Kidney (tissue), 14 donors: ENCODE data around the gene GNB1L. TPM values are rescaled to one million over a fixed set of nuclear protein-coding genes. Genes with fewer than 3 reads are reported as not detected.

Experiments
- DNase-seq, 5 donors: peaks; one replicate each; pipeline ENCODE4 v3.0.0-alpha.2; 2013 to 2020
- FAIRE-seq: peaks from 2 replicates; lab custom pipeline; 2012; peaks lifted over from hg19 to GRCh38; lab: Jason Lieb, UNC
- H3K27ac ChIP-seq, 2 donors: one replicate each; pipeline ENCODE4 v1.7.0; 2013; ENCODE audit warnings: low read depth in 2 of 2, low read length in 2 of 2, inconsistent platforms in 1 of 2
- H3K27me3 ChIP-seq: one replicate; pipeline ENCODE4 v1.7.1; 2013; ENCODE audit warnings: low read length, inconsistent platforms; ENCODE audit not compliant: control insufficient read depth, insufficient read depth
- H3K36me3 ChIP-seq, 3 donors: one replicate each; pipeline versions ENCODE4 v1.7.0 to v1.7.1; 2013; ENCODE audit warnings: low read length in 3 of 3, control low read depth in 1 of 3, inconsistent platforms in 1 of 3; ENCODE audit not compliant: insufficient read depth in 3 of 3, control insufficient read depth in 2 of 3
- H3K4me1 ChIP-seq, 3 donors: one replicate each; pipeline versions ENCODE4 v1.7.0 to v1.7.1; 2013; ENCODE audit warnings: low read length in 3 of 3, inconsistent platforms in 1 of 3, low read depth in 1 of 3; ENCODE audit not compliant: control insufficient read depth in 2 of 3, insufficient read depth in 2 of 3
- H3K4me3 ChIP-seq, 3 donors: one replicate each; pipeline versions ENCODE4 v1.7.0 to v1.8.1; 2013; ENCODE audit warnings: low read length in 3 of 3, control low read depth in 1 of 3, inconsistent platforms in 1 of 3
- H3K9ac ChIP-seq, 3 donors: one replicate each; pipeline versions ENCODE4 v1.7.0 to v1.7.1; 2013; ENCODE audit warnings: low read length in 3 of 3, control low read depth in 1 of 3, inconsistent platforms in 1 of 3
- H3K9me3 ChIP-seq, 3 donors: one replicate each; pipeline versions ENCODE4 v1.7.0 to v1.7.1; 2013; ENCODE audit warnings: low read length in 3 of 3, control low read depth in 1 of 3, inconsistent platforms in 1 of 3; ENCODE audit not compliant: control insufficient read depth in 2 of 3, insufficient read depth in 1 of 3
- intact Hi-C: fragments of 100-400 bp; cut with DNase I; formaldehyde crosslinking; loops from one replicate; pipeline ENCODE4 v1.11.1; 2022
- polyA plus RNA-seq: library from polyadenylated mRNA; stranded (reverse); fragments of 350-450 nt; fragmentation: Illumina TruSeq; extraction: RNeasy Lipid Tissue Mini Kit (QIAGEN cat#74804); gene quantifications from one replicate; pipeline ENCODE4 v1.2.3, GENCODE V29; 2014; ENCODE audit warnings: low read depth, low replicate concordance; ENCODE audit not compliant: insufficient read depth
- total RNA-seq: library from RNA; stranded (reverse); fragmentation: NEBNext Ultra II Directional; extraction: Animal tissue kit (Norgen Biotek cat#: 25700); gene quantifications from one replicate; pipeline ENCODE4 v1.2.1, GENCODE V29; 2021
- TF ChIP-seq, protein P1 (sequence below): IDR thresholded peaks from 3 replicates; pipeline ENCODE4 v1.5.1; 2012; ENCODE audit warnings: mild to moderate bottlenecking, moderate library complexity, borderline replicate concordance; ENCODE audit not compliant: insufficient read depth; ENCODE audit errors: extremely low read depth
- donor health status: control.
- donor health status: control.
- donor health status: control.
- donor health status: control.
- donor health status: control.
- donor health status: DM: yes; HTN: yes; CAD: no.
- donor health status: Normal renal cell carcinoma (clear cell type).

The GNB1L gene
- total and polyA plus RNA-seq, 2 donors from 2014 or later: 4.0 to 4.4 TPM

DNA sequence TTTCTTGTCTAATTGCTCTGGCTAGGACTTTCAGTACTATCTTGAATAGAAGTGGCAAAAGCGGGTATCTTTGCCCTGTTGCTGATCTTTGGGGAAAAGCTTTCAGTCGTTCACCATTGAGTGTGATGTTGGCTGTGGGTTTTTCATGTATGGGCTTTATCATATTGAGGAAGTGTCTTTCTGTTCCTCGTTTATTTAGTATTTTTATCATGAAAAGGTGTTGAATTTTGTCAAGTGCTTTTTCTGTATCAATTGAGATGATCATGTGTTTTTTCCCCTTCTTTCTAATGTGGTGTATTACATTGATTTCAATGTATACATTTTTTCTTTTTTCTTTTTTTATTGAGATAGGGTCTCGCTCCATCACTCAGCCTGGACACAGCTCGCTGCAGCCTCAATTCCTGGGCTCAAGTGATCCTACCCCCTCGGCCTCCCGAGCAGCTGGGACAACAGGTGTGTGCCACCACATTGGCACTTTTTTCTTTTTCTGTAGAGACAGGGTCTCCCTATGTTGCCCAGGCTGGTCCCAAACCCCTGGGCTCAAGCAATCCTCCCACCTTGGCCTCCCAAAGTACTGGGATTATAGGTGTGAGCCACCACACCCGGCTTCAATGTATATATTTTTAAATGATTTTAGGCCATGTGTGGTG is 5.3 kb upstream of the GNB1L start:
- H3K27me3 ChIP-seq: no peaks in the 10 kb centered on the region
- H3K9me3 ChIP-seq: no peaks in the 10 kb centered on the region
- TF ChIP-seq, protein P1, sequence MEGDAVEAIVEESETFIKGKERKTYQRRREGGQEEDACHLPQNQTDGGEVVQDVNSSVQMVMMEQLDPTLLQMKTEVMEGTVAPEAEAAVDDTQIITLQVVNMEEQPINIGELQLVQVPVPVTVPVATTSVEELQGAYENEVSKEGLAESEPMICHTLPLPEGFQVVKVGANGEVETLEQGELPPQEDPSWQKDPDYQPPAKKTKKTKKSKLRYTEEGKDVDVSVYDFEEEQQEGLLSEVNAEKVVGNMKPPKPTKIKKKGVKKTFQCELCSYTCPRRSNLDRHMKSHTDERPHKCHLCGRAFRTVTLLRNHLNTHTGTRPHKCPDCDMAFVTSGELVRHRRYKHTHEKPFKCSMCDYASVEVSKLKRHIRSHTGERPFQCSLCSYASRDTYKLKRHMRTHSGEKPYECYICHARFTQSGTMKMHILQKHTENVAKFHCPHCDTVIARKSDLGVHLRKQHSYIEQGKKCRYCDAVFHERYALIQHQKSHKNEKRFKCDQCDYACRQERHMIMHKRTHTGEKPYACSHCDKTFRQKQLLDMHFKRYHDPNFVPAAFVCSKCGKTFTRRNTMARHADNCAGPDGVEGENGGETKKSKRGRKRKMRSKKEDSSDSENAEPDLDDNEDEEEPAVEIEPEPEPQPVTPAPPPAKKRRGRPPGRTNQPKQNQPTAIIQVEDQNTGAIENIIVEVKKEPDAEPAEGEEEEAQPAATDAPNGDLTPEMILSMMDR: no peak
- DNase-seq: peak in 1 of 5 donors; percentile 1
- FAIRE-seq: no peak
- peaks cover 0 to 8% (median 0%) of the 10 kb centered on the region in 3 donors for H3K4me1 ChIP-seq
- no peak overlapping the region for H3K4me3 ChIP-seq
- intact Hi-C loops: no loop called here
- H3K27ac ChIP-seq: no peak overlapping the region
- no peak overlapping the region for H3K9ac ChIP-seq
- no peaks in the 10 kb centered on the region for H3K36me3 ChIP-seq

DNA sequence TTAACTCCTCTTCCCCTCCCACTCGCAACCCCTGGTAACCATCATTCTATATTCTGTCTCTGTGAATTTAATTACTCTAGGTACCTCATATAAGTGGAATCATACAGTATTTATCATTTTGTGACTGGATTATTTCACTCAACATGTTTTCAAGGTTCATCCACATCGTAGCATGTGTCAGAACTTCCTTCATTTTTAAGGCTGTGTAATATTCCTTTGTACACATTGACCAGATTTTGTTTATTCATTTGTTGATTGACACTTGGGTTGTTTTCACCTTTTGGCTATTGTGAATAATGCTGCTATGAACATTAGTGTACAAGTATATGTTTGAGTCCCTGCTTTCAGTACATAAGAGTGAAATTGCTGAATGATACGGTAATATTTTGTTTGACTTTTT is 2.7 kb upstream of the GNB1L start:
- H3K36me3 ChIP-seq: peaks cover 0 to under 1% (median 0%) of the 10 kb centered on the region in 3 donors
- DNase-seq: no peak
- H3K27ac ChIP-seq: no peak overlapping the region
- peaks cover 0 to 22% (median 0%) of the 10 kb centered on the region in 3 donors for H3K4me1 ChIP-seq
- TF ChIP-seq, protein P1: no peak
- H3K4me3 ChIP-seq: no peak overlapping the region
- intact Hi-C loops: no loop called here
- no peak for FAIRE-seq
- no peak overlapping the region for H3K9ac ChIP-seq
- no peaks in the 10 kb centered on the region for H3K27me3 ChIP-seq
- H3K9me3 ChIP-seq: no peaks in the 10 kb centered on the region

DNA sequence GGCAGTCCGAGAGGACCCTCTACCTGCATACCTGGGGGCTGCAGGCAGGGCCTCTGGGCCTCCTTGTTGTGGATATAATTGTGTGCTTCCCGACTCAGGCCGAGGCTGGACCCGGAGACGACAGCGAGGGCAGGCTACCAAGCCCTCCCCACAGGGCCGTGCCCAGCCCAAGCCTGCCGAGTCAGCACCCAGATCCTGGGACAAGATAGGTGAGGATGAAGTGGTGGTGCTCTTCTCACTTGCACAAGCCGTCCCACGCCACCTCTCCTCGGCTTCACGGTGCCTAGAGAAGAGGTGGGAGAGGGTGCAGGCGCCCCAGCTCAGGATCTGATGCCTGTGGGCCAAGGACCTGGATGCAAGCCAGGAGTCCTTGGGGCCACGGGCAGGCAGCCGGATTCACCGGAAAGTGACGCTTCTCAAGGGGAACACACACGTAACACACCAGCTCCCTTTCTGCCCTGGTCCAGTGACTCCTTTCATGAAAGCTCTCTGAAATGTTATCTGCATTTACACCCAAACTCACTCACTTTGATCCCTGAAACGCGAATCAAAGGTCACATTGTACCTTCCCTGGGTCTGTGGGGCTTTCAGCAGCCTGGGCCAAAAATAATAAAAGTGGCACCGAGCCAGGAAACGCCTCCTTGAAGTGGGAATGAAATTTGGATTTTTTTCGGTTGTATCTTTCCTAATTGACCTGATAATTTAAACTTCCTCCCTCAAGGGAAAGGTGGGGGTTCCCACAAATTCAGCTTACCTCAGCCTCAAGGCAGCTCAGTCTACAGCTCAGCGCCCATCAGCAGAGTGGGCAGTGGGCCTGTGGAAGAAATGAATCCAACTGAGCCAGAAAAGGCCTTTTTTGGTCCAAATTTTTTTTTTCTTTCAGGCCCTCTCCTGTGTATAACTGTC is 1.1 kb upstream of the GNB1L start:
- peak overlapping the region; percentile 52 to 90 (median 56) for H3K4me3 ChIP-seq
- peak overlapping the region; percentile 92 for H3K27ac ChIP-seq
- H3K9me3 ChIP-seq: no peaks in the 10 kb centered on the region
- FAIRE-seq (no peak), DNase-seq (peak; percentile 70 to 87 (median 84))
- H3K4me1 ChIP-seq: peaks cover 0 to 26% (median 0%) of the 10 kb centered on the region in 3 donors
- peak overlapping the region; percentile 30 to 71 (median 68) for H3K9ac ChIP-seq
- peaks cover 0 to 15% (median 0%) of the 10 kb centered on the region in 3 donors for H3K36me3 ChIP-seq
- no peaks in the 10 kb centered on the region for H3K27me3 ChIP-seq
- intact Hi-C loops: no loop called here
- TF ChIP-seq, protein P1: no peak
